HepG2 (cell line): ENCODE measurements around the gene TMCC2.

Experiments
- CHD4 ChIP-seq: fragments of 200-600 bp; sonication (generic); IDR thresholded peaks from 2 replicates; pipeline ENCODE4 v1.7.0; 2017; ENCODE audit warnings: mild to moderate bottlenecking, low read length, borderline replicate concordance
- ZNF143 ChIP-seq: sonication (generic); formaldehyde crosslinking; IDR thresholded peaks from 2 replicates; pipeline ENCODE4 v1.4.0; 2020; ENCODE audit warnings: missing genetic modification reagents
- ZSCAN20 ChIP-seq: sonication (generic); formaldehyde crosslinking; IDR thresholded peaks from 2 replicates; pipeline ENCODE4 v1.4.0; 2020; ENCODE audit warnings: missing genetic modification reagents, mild to moderate bottlenecking, borderline replicate concordance
- TF ChIP-seq, protein P1 (sequence below): sonication (generic); formaldehyde crosslinking; IDR thresholded peaks from 2 replicates; pipeline ENCODE4 v1.8.1; 2023; ENCODE audit warnings: mild to moderate bottlenecking, missing genetic modification reagents, borderline replicate concordance

GRCh38 chr1:205245096-205245495 lies 17.4 kb downstream of the TMCC2 start:
- TF ChIP-seq ZNF143 (CRISPR knock-in tag) (no peak), CHD4 (no peak), ZSCAN20 (CRISPR knock-in tag) (no peak)
- TF ChIP-seq, protein P1, sequence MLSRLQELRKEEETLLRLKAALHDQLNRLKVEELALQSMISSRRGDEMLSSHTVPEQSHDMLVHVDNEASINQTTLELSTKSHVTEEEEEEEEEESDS (CRISPR knock-in tag): no peak
